GM18499 (cell line): Measurements from ENCODE around the gene MT4.

Experiments used
- ATAC-seq: cut with Tn5 transposase; IDR thresholded peaks from one replicate; pipeline ENCODE4 v1.9.1; 2021; ENCODE audit warnings: moderate number of reproducible peaks; ENCODE audit not compliant: insufficient read depth, unreplicated experiment

Gene MT4

GRCh38 chr16:56617212-56618085, 52.6 kb downstream of the MT4 start:
- no peak for ATAC-seq

- ATAC-seq: no peak
These were observed 53.3 kb downstream of the MT4 start for GRCh38 chr16:56618138-56618537.
